Endothelial cell of umbilical vein (primary cell): Measurements from ENCODE around the gene GAST.

Experiments used
- EZH2 ChIP-seq: IDR thresholded peaks from 2 replicates; pipeline ENCODE4 v1.6.1; 2012; ENCODE audit warnings: borderline replicate concordance, low read depth, mild to moderate bottlenecking, moderate library complexity, low read length, inconsistent platforms; ENCODE audit not compliant: severe bottlenecking
- POLR2A ChIP-seq: IDR thresholded peaks from 2 replicates; pipeline ENCODE4 v1.6.1; 2012; ENCODE audit warnings: low read depth, mild to moderate bottlenecking, control low read depth, low read length
- TF ChIP-seq, protein P1 (sequence below), 2 donors: IDR thresholded peaks; 1 replicate in 1 of 2; 2 replicates in 1 of 2; pipeline ENCODE4 v1.5.1; 2011; ENCODE audit warnings: low read length in 2 of 2, mild to moderate bottlenecking in 2 of 2, moderate library complexity in 2 of 2, control low read depth in 1 of 2, inconsistent platforms in 1 of 2, low read depth in 1 of 2; ENCODE audit not compliant: insufficient read depth in 1 of 2; ENCODE audit errors: extremely low read depth in 1 of 2

DNA sequence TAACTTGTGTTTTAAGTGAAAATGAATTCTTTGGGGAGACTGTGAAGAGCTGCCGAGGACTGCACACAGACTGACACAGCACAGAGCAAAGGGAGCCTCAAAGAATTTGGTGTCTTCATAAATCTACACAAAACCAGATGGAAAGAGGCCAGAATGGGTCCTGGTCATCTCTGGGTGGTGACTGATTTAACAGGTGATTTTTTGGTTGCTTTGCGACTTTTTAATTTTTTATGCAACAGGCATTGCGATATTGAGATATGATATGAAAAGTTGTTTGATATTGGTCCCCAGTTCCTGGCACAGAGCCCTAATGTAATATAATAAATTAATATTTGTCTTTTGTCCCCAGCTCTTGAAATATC lies 36.1 kb upstream of the GAST start:
- TF ChIP-seq EZH2 (no peak), POLR2A (no peak)
- TF ChIP-seq, protein P1, sequence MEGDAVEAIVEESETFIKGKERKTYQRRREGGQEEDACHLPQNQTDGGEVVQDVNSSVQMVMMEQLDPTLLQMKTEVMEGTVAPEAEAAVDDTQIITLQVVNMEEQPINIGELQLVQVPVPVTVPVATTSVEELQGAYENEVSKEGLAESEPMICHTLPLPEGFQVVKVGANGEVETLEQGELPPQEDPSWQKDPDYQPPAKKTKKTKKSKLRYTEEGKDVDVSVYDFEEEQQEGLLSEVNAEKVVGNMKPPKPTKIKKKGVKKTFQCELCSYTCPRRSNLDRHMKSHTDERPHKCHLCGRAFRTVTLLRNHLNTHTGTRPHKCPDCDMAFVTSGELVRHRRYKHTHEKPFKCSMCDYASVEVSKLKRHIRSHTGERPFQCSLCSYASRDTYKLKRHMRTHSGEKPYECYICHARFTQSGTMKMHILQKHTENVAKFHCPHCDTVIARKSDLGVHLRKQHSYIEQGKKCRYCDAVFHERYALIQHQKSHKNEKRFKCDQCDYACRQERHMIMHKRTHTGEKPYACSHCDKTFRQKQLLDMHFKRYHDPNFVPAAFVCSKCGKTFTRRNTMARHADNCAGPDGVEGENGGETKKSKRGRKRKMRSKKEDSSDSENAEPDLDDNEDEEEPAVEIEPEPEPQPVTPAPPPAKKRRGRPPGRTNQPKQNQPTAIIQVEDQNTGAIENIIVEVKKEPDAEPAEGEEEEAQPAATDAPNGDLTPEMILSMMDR (IDR thresholded peaks at IDR 0.05; ENCODE audit: extremely low read depth in 1 of 2, insufficient read depth in 1 of 2, low read depth in 1 of 2, low read length in 2 of 2), result no peak
